ENCODE results near the gene ETV5. TPM values are rescaled to one million over a fixed set of nuclear protein-coding genes. Genes with fewer than 3 reads are reported as not detected.
"Not testable (repeated sequence)": the region's sequence is repeated elsewhere in the genome, so short reads cannot be mapped to it uniquely, and the experiment has no call there.

The ETV5 gene
- total RNA-seq, 4 donors from 2014 or later, result 2.0 to 39.8 (median 13.8) TPM

DNA sequence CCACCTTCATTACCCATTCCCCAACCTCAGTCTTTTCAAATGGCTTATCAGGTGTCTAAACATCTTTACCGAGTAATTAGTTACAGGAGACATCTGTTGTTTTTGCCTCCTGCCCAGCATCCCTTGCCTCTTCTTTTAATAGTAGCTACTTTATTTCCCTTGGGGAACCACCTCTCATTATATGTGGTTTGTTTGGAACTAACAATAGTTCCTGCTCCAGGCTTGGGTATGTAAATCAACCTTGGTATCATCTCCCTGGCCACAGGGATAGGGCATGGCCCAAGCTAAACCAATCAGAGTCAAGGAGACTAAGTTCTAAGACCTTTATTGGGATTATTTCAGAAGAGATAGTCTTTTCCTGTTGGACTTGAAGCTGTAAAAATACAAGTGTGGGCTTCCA is 76.6 kb downstream of the ETV5 start:
- H3K4me1 ChIP-seq, result no peaks in the 10 kb centered on the region
- H3K27me3 ChIP-seq, result no peaks in the 10 kb centered on the region
- TF ChIP-seq POLR2A (IDR thresholded peaks at IDR 0.05), result no peak
- TF ChIP-seq, protein P1, sequence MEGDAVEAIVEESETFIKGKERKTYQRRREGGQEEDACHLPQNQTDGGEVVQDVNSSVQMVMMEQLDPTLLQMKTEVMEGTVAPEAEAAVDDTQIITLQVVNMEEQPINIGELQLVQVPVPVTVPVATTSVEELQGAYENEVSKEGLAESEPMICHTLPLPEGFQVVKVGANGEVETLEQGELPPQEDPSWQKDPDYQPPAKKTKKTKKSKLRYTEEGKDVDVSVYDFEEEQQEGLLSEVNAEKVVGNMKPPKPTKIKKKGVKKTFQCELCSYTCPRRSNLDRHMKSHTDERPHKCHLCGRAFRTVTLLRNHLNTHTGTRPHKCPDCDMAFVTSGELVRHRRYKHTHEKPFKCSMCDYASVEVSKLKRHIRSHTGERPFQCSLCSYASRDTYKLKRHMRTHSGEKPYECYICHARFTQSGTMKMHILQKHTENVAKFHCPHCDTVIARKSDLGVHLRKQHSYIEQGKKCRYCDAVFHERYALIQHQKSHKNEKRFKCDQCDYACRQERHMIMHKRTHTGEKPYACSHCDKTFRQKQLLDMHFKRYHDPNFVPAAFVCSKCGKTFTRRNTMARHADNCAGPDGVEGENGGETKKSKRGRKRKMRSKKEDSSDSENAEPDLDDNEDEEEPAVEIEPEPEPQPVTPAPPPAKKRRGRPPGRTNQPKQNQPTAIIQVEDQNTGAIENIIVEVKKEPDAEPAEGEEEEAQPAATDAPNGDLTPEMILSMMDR (IDR thresholded peaks at IDR 0.05), result no peak
- no peaks in the 10 kb centered on the region for H3K9me3 ChIP-seq
- DNase-seq, result no peak
- intact Hi-C loops (cut with DNase I; ENCODE audit: low total_unique reads), result no loop called here
- no peak overlapping the region for H3K4me3 ChIP-seq
- no peaks in the 10 kb centered on the region for H3K36me3 ChIP-seq
- no peak overlapping the region for H3K27ac ChIP-seq

DNA sequence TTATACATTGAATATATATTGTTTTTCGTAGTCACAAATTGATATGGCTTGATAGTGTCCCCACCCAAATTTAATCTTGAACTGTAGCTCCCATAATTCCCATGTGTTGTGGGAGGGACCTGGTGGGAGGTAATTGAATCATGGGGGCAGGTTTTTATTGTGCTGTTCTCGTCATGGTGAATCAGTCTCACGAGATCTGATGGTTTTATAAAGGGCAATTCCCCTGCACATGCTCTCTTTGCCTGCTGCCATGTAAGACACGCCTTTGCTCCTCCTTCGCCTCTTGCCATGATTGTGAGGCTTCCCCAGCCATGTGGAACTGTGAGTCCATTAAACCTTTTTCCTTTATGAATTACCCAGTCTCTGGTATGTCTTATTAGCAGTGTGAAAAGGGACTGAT is 82.9 kb downstream of the ETV5 start:
- intact Hi-C loops (cut with DNase I; ENCODE audit: low total_unique reads); H3K36me3 ChIP-seq; DNase-seq; H3K4me1 ChIP-seq; H3K4me3 ChIP-seq; H3K27me3 ChIP-seq; H3K27ac ChIP-seq; H3K9me3 ChIP-seq: not testable (repeated sequence)

DNA sequence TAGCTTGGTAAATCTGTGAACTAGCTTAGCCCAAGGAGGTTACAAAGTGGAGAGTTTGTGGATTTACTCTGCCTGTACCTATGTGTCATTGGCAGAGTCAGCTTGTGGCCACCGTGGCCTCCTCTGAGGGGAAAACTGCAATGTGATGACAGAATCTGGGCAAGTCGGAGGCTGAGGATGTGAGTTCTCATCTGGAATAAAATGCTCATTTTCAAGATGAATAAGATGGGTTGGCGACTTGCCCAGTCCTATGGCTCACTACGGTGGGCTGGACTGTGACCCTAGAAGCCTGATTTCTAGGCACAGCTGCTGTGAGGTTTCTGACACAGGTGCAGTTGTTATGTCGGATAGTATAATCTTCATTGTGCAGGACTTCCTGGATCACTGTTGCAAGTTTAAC is 83.7 kb downstream of the ETV5 start:
- TF ChIP-seq POLR2A (IDR thresholded peaks at IDR 0.05), result no peak
- TF ChIP-seq, protein P1 (IDR thresholded peaks at IDR 0.05), result no peak
- Histone ChIP-seq H3K4me3 (no peak overlapping the region), H3K4me1 (no peaks in the 10 kb centered on the region), H3K9me3 (no peaks in the 10 kb centered on the region), H3K36me3 (no peaks in the 10 kb centered on the region), H3K27ac (peak overlapping the region in 1 of 2 donors; percentile 44), H3K27me3 (no peaks in the 10 kb centered on the region)
- intact Hi-C loops (cut with DNase I; ENCODE audit: low total_unique reads), result no loop called here
- DNase-seq, result no peak

- TF ChIP-seq, protein P1 (IDR thresholded peaks at IDR 0.05), result no peak
- no peak for TF ChIP-seq POLR2A (IDR thresholded peaks at IDR 0.05)
- peak in 1 of 2 donors; percentile 39 for DNase-seq
- H3K9me3 ChIP-seq, result no peaks in the 10 kb centered on the region
- H3K4me1 ChIP-seq, result no peaks in the 10 kb centered on the region
- peak overlapping the region; percentile 3 to 44 for H3K27ac ChIP-seq
- no peaks in the 10 kb centered on the region for H3K27me3 ChIP-seq
- H3K4me3 ChIP-seq, result no peak overlapping the region
- intact Hi-C loops (cut with DNase I; ENCODE audit: low total_unique reads), result no loop called here
- H3K36me3 ChIP-seq, result no peaks in the 10 kb centered on the region
Observed at GRCh38 chr3:186024210-186024609, 84.7 kb downstream of the ETV5 start.

DNA sequence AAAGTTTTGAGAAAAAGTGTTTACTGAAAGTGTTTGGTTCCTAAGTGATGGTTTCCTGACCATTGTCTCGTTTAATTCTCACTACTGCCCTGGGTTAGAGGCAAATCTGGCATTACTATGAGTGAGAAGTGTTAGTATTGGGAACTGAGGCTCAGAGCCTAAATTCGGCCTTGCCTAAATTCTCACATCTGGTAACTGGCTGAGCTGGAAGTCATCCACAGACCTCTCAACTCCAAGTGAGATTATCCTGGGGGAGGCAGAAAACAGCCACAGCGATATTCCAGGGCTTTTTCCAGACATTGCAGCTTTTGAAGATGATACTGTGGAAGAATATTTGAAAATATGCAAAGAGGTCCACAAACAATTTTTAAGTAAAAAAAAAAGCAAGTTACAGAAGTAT is 86.0 kb downstream of the ETV5 start:
- intact Hi-C loops (cut with DNase I; ENCODE audit: low total_unique reads), result no loop called here
- no peak for DNase-seq
- TF ChIP-seq, protein P1 (IDR thresholded peaks at IDR 0.05), result no peak
- TF ChIP-seq POLR2A (IDR thresholded peaks at IDR 0.05), result no peak
- Histone ChIP-seq H3K4me1 (no peaks in the 10 kb centered on the region), H3K4me3 (no peak overlapping the region), H3K36me3 (no peaks in the 10 kb centered on the region), H3K9me3 (no peaks in the 10 kb centered on the region), H3K27ac (no peak overlapping the region), H3K27me3 (no peaks in the 10 kb centered on the region)

Data from uterus (tissue), 4 donors.